ENCODE results near the gene HHAT.

Gene HHAT

GRCh38 chr1:210482945-210483617, 154.4 kb downstream of the HHAT start:
- DNase-seq (ENCODE audit: low read depth in 2 of 2): no peak

GRCh38 chr1:210483821-210484220, 155.1 kb downstream of the HHAT start:
- no peak for DNase-seq (ENCODE audit: low read depth in 2 of 2)

DNA sequence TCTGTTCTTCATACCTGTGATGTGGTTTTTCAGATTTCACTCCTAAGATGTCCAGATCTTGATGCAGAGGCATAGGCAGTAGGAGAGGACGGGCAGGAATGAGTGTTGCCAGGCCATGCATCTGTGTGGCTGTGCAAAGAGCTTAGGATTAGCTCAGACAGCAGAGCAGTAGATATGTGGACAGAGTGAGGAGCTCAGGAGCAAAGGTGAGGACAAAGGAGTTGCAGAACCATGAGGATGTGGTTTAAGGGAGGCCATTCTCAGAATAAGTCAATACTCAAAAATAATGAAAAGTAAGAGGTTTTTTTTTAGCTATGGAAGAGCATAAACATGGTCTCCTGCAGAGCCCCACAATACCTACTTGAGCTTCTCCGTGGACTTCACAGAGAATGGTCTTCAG, 158.3 kb downstream of the HHAT start:
- no peak for DNase-seq (ENCODE audit: low read depth in 2 of 2)

DNA sequence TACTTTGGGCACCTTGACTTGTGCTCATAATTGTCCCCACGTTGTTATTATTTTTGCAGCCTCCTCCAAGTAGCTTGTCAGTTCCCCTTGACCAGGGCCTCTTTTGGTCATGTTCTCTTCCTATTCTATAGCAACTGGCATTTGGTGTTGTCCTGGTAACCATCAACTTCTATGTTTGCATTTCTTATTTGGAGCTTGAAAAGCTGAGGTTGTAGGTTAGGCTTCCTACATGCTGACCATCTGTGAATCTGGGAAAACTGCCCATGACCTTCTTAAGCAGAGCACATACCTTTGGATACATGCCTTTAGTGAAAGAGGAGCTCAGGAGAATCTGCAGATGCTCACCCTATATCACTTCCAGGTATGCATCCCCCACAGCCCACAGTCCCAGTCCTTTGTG, 160.8 kb downstream of the HHAT start:
- no peak for DNase-seq (ENCODE audit: low read depth in 2 of 2)

DNA sequence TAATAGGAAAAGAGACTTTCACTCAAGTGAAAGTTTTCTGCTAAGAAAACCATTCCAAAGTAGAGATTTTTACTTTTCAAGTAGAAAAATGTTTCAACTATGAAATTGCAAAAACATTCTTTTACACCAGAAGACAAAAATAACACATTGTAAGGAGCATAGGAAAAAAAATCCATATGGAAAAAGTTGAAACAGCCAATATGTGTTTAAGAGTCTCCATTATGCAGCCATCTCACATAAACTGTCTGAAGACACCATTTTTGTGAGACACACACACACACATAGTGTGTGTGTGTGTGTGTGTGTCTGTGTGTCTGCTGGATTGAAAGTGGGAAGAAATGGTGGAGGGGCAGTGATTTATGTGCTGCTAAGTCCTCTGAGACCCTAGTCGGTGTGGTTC, 162.1 kb downstream of the HHAT start:
- DNase-seq (ENCODE audit: low read depth in 2 of 2): no peak

GRCh38 chr1:210496063-210496462, 167.4 kb downstream of the HHAT start:
- no peak for DNase-seq (ENCODE audit: low read depth in 2 of 2)

GRCh38 chr1:210499956-210500355, 171.3 kb downstream of the HHAT start:
- DNase-seq (ENCODE audit: low read depth in 2 of 2): no peak

GRCh38 chr1:210500831-210501230, 172.1 kb downstream of the HHAT start:
- no peak for DNase-seq (ENCODE audit: low read depth in 2 of 2)

GRCh38 chr1:210504286-210504685, 175.6 kb downstream of the HHAT start:
- no peak for DNase-seq (ENCODE audit: low read depth in 2 of 2)

DNA sequence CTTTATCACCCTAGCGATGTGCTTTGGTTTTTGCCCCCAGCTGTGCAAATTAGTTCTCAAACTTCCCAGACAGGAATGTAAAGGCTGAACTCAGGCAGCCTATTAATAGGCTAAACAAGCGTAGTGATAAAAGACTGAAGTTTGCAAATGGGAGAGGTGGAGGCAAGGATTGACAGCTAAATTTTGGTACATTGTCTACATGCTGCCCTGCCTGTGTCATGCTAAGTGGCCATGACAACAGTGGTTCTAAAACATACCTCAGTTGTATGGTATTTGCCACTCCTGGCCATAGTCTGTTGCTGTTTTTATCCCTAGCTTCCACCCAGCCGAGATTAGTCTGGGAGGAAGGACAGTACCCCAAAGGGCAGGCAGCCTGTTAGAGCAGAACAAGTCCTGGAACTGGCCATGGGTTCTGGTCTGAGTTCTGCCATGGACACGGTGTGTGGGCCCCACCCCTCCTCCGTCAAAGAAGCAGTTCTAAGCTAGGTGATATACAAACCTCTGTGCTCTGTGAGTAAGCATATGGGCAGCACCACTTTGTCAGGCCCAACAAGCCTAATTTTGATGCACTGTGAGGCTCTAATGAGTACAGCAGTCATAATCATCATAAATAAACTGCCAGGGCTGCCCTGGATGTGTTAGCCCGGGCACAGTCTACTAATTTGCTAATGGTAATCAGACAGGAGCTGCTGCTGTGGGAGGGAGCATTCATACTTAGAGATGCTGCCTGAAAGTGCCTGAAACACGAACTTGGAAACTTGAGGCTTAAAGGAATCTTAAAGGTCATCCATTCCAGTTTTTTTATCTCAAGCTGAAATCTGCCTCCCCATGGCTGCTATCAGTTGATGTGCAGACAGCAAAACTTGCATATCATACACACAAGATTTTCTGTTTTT, 177.1 kb downstream of the HHAT start:
- DNase-seq (ENCODE audit: low read depth in 2 of 2): no peak

DNA sequence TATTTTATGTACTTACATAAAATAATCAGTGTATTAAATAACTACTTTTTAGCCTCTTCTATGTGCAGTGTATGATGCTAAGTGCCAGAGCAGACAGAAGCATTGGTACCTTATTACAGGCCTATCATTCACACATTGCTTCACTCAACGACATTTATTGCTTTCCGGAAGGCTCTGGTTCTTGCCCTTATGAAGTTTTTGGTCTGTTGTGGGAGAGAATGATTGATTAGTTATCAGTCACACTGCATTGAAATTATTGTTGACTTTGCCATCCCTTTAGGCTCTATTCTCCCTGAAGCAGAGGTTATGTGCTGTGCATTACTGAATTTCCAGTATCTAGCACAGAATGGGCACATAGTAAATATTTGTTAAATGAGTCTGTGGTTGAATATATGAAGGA, 178.0 kb downstream of the HHAT start:
- DNase-seq (ENCODE audit: low read depth in 2 of 2): no peak

DNA sequence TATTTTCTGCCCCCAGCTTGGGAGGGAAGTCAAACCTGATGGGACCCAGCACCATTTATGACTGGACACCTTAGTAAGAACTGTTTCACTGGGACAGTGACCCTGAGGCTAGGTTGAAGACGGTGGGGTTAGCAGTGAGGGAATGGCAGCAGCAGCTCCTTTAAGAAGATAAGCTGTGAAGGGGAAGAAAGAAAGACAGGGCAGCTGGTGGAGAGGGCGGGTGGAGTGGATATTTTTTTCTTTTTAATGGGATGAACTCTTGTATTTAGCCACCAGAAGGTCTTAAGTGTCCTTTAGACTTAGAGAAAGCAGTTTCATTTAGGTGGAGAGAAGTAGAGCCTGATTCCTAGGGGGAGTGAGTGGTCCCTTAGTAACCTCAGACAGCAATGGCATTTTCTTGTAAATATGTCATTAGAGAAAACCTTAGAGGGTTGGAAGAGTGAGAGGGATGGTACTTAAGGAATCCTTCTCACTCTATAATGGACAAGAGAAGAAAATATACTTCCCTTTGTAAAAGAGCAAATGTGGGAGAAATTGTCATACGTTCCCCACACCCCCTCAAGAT, 187.5 kb downstream of the HHAT start:
- DNase-seq (ENCODE audit: low read depth in 2 of 2): no peak

- DNase-seq (ENCODE audit: low read depth in 2 of 2): no peak
These were observed 188.2 kb downstream of the HHAT start for GRCh38 chr1:210516697-210517459.

GRCh38 chr1:210523830-210524229, 195.1 kb downstream of the HHAT start:
- DNase-seq (ENCODE audit: low read depth in 2 of 2): no peak

DNA sequence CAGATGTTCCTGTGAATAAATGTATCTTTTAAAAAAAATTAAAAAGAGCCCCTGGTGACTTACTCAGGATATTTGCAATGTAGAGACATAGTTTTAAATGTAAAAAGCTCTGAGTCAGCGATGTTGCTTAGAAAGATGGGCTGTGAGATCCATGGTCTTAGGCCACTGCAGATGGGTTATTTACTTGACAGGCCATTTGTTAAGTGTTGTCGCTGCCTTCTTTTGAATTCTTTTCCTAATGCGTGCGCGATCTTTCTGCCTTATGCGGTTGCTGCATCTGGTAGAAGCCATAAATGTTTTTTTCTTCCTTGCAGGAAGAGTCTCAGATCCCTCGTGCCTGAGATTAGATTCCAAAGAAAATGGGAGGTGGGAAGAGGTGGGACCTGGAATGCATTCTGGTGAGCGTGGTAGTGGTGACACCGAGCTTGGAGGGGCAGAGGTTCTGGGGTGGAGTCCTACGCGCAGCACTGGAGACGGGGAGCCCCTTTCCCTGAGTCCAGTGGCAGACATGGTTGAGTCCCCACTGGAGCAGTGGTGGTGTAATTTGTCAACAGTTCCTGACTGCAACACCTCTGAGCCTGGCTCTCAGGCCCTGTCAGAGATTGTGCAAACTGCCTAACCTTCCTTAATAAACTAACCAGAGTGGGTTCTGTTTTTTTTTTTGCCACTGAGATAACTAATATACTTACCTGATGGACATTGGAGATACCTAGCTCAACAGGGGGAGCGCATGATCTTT, 197.2 kb downstream of the HHAT start:
- DNase-seq (ENCODE audit: low read depth in 2 of 2): no peak

GRCh38 chr1:210527091-210527490, 198.4 kb downstream of the HHAT start:
- DNase-seq (ENCODE audit: low read depth in 2 of 2): no peak

- no peak for DNase-seq (ENCODE audit: low read depth in 2 of 2)
These were observed 202.9 kb downstream of the HHAT start for GRCh38 chr1:210531475-210532222.

DNA sequence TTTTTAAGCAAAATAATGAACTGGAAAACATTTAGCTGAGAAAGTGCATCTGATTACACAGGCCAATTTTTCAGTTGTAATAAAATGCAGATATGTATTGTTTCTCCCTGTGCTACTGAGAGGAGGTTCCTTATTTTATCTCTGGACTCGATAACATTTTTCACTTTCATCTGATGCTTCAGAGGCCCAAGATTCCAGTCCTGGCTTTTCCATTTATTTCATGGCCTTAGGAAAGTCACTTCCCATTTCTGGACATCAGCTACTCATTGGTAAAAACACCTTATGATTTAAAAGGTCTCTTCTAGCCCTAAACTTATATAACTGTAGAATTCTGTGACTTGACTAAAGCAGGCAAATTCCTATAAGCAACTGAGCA, 203.5 kb downstream of the HHAT start:
- DNase-seq (ENCODE audit: low read depth in 2 of 2): no peak

DNA sequence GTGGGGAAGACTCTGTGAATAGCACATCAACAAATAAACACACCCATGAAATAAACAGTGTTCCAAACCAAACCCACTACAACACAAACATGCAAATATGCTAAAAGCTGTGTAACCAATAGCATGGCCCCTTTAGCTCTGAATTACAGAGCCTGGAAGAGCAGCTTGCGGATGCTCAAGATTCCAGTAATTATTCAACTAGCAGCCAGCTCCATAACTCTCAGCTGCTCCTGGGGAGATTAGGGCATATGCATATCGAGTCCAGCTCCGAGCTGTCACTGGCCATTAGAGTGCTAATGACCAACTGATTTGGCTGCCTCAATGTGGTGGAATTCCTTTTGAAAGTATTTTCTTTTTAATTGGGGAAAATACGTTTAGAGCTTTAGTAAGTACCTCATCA, 207.1 kb downstream of the HHAT start:
- DNase-seq (ENCODE audit: low read depth in 2 of 2): no peak

DNA sequence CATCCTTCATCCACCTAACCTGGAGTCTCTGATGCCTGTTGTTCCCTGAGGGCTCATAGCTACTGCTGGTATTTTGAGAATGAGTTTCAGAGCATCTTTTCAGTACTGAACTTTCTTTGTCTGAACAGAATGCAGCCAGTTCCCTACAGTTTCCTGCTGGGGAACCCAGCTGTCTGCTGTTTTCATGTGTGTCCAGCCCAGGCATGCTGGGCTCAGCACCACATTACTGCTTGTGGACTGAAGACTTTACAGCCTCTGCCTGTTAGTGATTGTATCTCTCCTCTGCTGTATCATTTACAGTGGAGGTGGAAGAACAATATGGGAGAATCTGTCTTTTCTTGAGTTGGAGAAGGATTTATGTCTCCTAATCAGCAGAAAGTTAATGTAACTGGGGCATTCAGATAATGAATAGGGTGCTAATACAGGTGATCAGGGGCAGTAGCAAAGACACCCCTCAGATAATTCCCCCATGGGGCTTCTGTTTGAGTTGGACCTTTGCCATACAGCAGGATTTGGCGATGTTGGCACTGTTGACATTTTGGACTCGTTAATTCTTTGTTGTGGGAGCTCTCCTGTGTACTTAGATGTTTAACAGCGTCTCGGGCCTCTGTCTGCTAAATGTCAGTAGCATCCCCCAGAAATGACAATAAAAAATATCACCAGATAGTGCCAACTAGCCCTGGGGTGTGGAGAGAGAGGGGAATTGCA, 207.7 kb downstream of the HHAT start:
- no peak for DNase-seq (ENCODE audit: low read depth in 2 of 2)
